ENCODE results near the gene CEP112.
"Not testable (repeated sequence)": the region's sequence is repeated elsewhere in the genome, so short reads cannot be mapped to it uniquely, and the experiment has no call there.

CEP112 gene

GRCh38 chr17:65733314-65733713 is 458.6 kb downstream of the CEP112 start:
- ChIA-PET CTCF (no interaction called here), POLR2A (no interaction called here)
- no peak for TF ChIP-seq CTCF (IDR thresholded peaks at IDR 0.05; ENCODE audit: insufficient read depth, low read length, missing control alignments)

GRCh38 chr17:65732667-65733066 is 459.3 kb downstream of the CEP112 start:
- H3K4me3 ChIP-seq (ENCODE audit: low read depth, low read length); DNase-seq (ENCODE audit: low read depth, low spot score); POLR2A ChIA-PET; CTCF ChIA-PET: not testable (repeated sequence)

More at GRCh38 chr17:65733314-65733713, 458.6 kb downstream of the CEP112 start:
- DNase-seq (ENCODE audit: low read depth, low spot score), result no peak
- no peak overlapping the region for H3K4me3 ChIP-seq (ENCODE audit: low read depth, low read length)

GRCh38 chr17:65730711-65731169 is 461.2 kb downstream of the CEP112 start:
- DNase-seq (ENCODE audit: low read depth, low spot score), result no peak
- no peak overlapping the region for H3K4me3 ChIP-seq (ENCODE audit: low read depth, low read length)
- CTCF ChIA-PET, result no interaction called here
- TF ChIP-seq CTCF (IDR thresholded peaks at IDR 0.05; ENCODE audit: insufficient read depth, low read length, missing control alignments), result no peak
- POLR2A ChIA-PET, result no interaction called here

GRCh38 chr17:65729207-65729606 is 462.7 kb downstream of the CEP112 start:
- no peak for TF ChIP-seq CTCF (IDR thresholded peaks at IDR 0.05; ENCODE audit: insufficient read depth, low read length, missing control alignments)
- POLR2A ChIA-PET, result no interaction called here
- no peak for DNase-seq (ENCODE audit: low read depth, low spot score)
- H3K4me3 ChIP-seq (ENCODE audit: low read depth, low read length), result no peak overlapping the region
- CTCF ChIA-PET, result interaction anchor here (0.8 kb wide), 1 partner anchor 66 kb away, joined by 3 read pairs; no protein-coding TSS in a partner anchor

- DNase-seq (ENCODE audit: low read depth, low spot score), result no peak
- ChIA-PET POLR2A (no interaction called here), CTCF (no interaction called here)
- no peak for TF ChIP-seq CTCF (IDR thresholded peaks at IDR 0.05; ENCODE audit: insufficient read depth, low read length, missing control alignments)
- no peak overlapping the region for H3K4me3 ChIP-seq (ENCODE audit: low read depth, low read length)
These were observed 464.1 kb downstream of the CEP112 start for GRCh38 chr17:65727832-65728231.

GRCh38 chr17:65727246-65727645 is 464.7 kb downstream of the CEP112 start:
- TF ChIP-seq CTCF (IDR thresholded peaks at IDR 0.05; ENCODE audit: insufficient read depth, low read length, missing control alignments), result no peak
- POLR2A ChIA-PET, result no interaction called here
- DNase-seq (ENCODE audit: low read depth, low spot score), result no peak
- CTCF ChIA-PET, result no interaction called here
- no peak overlapping the region for H3K4me3 ChIP-seq (ENCODE audit: low read depth, low read length)

GRCh38 chr17:65723431-65724151 is 468.3 kb downstream of the CEP112 start:
- TF ChIP-seq CTCF (IDR thresholded peaks at IDR 0.05; ENCODE audit: insufficient read depth, low read length, missing control alignments), result no peak
- DNase-seq (ENCODE audit: low read depth, low spot score), result no peak
- CTCF ChIA-PET, result no interaction called here
- H3K4me3 ChIP-seq (ENCODE audit: low read depth, low read length), result no peak overlapping the region
- POLR2A ChIA-PET, result no interaction called here
